NCI-H1436 treated with DMSO at 0.1 percent for 48 hours (cell line): ENCODE results near the gene GAS7.

Source experiments
- DNase-seq: peaks from one replicate; lab custom pipeline; 2025; lab: John Stamatoyannopoulos, UW

The GAS7 gene

GRCh38 chr17:9981344-9981915 lies 217.0 kb downstream of the GAS7 start:
- DNase-seq, result no peak

GRCh38 chr17:9979463-9979995 lies 218.9 kb downstream of the GAS7 start:
- no peak for DNase-seq

DNA sequence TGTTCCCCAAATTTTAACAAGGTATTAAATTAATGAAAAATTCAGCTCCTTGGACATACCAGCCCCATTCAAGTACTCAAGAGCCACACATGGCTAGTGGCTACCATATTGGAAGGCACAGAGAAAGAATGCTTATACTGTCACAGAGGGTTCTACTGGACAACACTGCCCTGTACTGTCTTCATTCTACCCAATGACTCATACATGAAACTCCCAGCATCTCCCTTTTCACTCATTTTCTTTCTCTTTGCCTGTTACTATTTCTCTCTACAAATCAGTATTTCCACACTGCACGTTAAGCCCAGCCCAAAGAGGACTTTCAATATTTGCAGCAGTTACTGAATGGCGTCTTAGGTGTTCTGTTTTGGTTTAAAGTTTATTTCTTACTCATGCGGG lies 221.2 kb downstream of the GAS7 start:
- no peak for DNase-seq

DNA sequence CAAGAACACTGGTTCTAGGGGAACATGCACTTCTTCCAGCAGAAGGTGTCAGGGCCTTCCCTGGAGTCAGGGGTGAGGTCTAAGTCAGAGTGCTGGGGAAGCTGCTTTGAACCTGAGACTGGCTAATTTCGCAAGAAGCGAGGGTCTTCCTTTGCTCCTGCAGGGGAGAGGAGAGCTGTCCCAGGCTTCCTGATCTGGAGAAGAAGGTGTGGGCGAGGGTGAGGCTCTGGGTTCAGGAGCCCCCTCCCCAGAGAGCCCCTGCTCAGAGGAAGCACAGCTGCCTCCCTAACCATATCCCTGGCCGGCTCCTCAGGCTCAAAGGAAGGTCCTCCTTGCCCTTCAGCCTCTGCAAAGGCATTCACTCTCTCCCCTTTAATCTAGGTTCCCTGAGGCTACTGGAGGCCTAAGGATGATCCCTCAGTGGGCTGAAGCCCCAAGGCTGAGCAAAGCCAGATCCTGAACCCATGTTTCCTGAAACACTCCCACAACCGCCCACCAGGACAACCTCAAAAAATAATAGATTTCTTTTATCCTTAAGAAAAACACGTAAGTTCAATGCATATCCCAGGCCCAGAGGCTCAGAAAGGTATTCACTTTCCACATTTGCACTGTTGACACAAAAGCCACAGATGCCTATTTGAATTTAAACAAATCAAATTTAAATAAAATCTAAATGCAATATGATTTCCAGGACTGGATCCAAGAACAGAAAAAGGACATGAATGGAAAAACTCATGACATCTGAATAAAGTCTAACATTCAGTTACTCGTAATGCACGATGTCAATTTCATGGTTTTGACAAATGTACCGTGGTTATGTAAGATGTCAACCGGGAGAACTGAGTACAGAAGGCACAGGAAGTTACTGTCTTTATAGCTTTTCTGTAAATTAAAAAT lies 221.9 kb downstream of the GAS7 start:
- no peak for DNase-seq

DNA sequence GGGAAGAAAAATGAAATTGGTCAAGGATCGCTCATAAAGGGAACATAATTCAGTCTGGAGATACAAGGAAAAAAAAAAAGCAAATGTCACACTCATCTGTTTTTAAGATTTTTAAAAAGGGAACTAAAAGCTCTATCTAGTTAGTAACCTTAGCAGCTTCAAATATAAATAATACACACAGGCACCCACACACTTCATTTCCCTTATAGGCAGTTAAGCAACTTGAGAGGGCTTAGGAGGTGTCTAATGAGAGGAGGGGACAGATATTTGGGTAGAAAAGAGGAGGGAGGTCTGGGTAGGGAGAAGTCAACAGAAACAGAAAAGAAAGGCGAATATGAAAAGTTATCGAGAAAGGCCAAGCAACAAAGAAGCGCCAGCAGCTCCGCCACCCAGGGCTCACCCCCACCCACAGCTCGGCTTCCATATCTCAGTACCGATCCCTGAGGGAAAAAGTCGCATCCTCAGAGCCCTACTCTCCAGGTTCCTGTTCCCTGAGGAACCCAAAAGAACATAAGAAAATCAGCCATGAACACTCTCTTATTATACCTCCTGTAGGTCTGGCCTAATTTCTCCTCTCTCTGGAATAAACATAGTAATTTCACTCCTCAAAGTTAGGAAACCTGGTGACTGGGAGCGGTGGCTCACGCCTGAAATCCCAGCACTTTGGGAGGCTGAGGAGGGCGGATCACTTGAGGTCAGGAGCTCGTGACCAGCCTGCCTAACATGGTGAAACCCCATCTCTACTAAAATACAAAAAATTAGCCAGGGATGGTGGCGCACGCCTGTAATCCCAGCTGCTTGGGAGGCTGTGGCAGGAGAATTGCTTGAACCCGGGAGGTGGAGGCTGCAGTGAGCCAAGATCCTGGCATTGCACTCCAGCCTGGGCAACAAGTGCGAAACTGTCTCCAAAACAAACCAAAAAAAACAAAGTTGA lies 223.7 kb downstream of the GAS7 start:
- DNase-seq, result no peak

- no peak for DNase-seq
Observed at GRCh38 chr17:9973669-9974447, 224.5 kb downstream of the GAS7 start.

DNA sequence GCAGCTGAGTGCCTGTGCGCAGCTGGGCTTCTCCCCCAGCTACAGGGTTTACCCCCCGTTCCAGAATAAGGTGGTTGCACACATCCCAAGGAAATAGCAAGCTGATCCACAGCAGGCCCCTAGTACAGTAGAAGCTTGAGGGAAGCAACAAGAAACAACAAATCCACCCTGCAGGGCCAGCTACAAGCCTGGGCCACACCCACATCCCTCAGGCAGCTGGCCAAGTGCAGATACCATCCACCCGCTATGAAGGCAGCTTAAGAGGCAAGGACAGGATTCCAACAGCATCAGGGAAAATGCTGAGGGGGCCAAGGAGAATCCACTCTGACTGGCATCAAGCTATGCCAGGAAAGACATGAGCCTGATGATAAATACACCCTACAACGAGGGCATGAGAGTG lies 226.4 kb downstream of the GAS7 start:
- no peak for DNase-seq

GRCh38 chr17:9969301-9969935 lies 229.0 kb downstream of the GAS7 start:
- DNase-seq, result no peak

- DNase-seq, result no peak
Observed at GRCh38 chr17:9968881-9969280, 229.5 kb downstream of the GAS7 start.

DNA sequence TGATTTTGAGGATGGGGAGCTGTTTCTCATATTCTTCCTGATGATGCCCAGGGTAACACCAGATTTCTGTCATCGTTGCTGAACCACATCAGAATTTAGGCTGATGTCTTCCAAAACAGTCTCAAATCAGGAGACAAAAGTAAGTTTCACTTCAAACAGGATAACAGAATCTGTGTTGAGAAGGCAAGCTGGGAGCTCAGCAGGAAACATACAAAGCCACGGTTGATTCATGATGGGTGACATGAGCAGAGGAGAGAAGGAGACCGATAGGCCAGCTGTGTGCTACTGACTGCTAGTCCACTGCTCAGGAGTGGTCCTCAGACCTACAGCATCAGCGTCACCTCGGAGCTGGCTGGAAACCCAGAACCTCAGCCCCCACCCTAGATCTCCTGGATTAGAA lies 230.4 kb downstream of the GAS7 start:
- no peak for DNase-seq

DNA sequence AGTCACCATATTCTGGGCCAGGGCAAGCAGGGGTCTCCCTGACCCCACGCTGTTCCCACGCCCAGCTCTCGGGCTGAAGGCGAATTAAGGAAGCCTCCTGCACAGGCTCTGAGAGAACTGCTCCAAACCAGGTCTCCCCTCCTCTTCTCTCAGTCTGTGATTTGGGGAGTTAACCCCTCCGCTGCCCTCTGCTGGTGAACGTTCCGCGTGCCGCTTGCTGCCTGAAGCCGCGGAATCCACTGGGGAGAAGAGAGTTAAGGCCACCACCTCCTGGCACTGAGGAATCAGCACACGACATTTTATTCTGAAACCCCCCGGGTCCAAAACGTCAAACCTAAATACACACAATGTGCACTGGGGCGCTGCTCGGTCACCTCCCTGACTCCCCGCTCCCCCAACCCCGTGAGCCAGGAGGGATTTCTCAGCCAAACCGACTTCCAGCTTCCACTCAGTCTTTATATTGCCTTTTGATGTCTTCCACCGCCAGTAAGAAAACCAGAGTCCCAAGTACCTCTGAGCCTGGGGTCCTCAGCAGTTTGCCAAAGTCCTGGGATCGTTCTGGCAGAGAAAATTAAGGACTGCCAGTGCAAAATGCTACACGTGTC lies 238.9 kb downstream of the GAS7 start:
- no peak for DNase-seq

DNA sequence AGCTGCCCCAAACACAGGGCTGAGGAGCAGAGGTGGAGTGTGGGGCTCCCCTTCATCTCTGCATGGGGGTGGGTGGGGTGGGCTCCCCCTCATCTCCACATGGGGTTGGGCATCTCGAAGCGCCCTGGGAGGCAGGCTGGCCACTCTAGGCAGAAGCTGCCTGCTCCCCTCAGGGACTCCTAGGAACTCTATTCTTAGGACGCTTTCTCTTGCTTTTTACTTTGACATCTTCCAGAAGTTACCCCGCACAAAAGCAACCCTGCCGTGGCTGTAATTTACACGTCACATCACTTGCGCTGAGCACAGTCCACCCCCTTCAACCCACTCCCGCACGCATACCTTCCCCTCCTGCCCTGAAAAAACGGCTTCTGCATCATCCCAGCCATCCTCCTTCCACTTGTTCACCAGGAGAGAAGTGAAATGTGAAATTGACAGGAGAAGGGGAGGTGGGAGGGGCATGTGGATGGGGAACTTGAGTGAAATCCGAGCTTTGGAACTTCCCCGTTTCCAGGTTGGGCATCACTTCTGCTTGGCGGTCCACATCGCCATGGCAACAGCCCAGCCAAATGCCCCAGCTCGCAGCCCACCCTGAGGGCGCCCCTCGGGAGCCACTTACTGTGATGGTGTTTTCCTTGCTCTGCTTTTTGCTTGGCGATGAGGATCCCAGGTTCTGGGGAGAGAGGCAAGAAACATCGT lies 239.7 kb downstream of the GAS7 start:
- no peak for DNase-seq

- DNase-seq, result no peak
Observed at GRCh38 chr17:9957244-9957643, 241.2 kb downstream of the GAS7 start.

GRCh38 chr17:9956474-9957131 lies 241.8 kb downstream of the GAS7 start:
- no peak for DNase-seq

GRCh38 chr17:9953492-9953891 lies 244.9 kb downstream of the GAS7 start:
- no peak for DNase-seq

GRCh38 chr17:9951803-9952202 lies 246.6 kb downstream of the GAS7 start:
- DNase-seq, result no peak

DNA sequence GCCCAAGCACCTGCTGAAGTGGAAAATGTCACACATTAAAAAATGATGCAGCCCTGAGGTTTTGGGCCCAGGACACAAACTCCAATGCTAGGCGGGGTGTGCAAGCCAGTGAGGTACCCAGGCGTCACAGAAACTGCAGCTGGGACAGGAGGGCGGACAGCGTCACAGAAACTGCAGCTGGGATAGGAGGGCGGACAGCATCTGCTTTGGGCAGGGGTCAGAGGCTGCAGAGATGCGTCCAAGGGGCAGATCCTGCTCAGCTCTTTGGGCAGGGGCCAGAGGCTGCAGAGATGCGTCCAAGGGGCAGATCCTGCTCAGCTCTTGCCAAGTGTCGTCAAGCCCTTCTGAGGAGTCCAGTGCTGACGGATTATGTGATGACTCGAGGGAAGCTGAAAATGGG lies 249.5 kb downstream of the GAS7 start:
- DNase-seq, result no peak

GRCh38 chr17:9944704-9945103 lies 253.7 kb downstream of the GAS7 start:
- DNase-seq, result no peak

DNA sequence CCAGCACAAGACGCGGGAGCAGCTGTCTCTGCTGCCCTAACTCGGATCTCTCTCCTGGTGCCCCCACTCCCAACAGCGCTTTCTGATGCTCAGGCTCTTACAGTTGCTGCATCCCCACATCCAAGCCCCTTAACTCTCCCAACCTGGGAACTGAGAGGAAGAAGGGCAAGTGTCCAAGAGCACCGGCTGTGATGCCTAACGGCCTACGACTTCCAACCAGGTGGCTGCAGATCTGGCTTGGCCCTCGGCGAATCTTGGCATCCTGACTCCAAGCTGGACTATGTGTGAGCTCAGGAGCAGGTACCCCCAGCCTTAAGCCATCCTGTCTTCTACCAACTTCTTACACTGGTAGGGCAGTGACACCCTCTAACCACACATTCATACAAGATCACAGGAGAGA lies 255.1 kb downstream of the GAS7 start:
- DNase-seq, result no peak
